AG10803 (cell line): ENCODE results near the gene MEST.
"Not testable (repeated sequence)": the region's sequence is repeated elsewhere in the genome, so short reads cannot be mapped to it uniquely, and the experiment has no call there.

ENCODE experiments used
- DNase-seq: peaks from one replicate; pipeline ENCODE4 v3.0.0; 2010; ENCODE audit warnings: low read depth
- H3K4me3 ChIP-seq: 2 replicates; pipeline ENCODE4 v1.5.1; 2011; ENCODE audit warnings: mild to moderate bottlenecking, low read length, control low read depth
- CTCF ChIP-seq: conservative IDR thresholded peaks from 2 replicates; pipeline ENCODE4 v1.5.1; 2011; ENCODE audit warnings: mild to moderate bottlenecking, low read length, control low read depth, inconsistent platforms

MEST gene

GRCh38 chr7:130529417-130529816 lies 37.5 kb downstream of the MEST start:
- TF ChIP-seq CTCF = no peak
- DNase-seq = peak; percentile 22
- no peak overlapping the region for H3K4me3 ChIP-seq

GRCh38 chr7:130537894-130538293 lies 46.0 kb downstream of the MEST start:
- DNase-seq, H3K4me3 ChIP-seq: not testable (repeated sequence)

GRCh38 chr7:130541287-130541686 lies 49.4 kb downstream of the MEST start:
- DNase-seq, H3K4me3 ChIP-seq: not testable (repeated sequence)

GRCh38 chr7:130542297-130542696 lies 50.4 kb downstream of the MEST start:
- not testable (repeated sequence) for DNase-seq, H3K4me3 ChIP-seq

GRCh38 chr7:130543487-130544010 lies 51.7 kb downstream of the MEST start:
- H3K4me3 ChIP-seq = no peak overlapping the region
- no peak for DNase-seq
- TF ChIP-seq CTCF = no peak

- H3K4me3 ChIP-seq = no peak overlapping the region
- no peak for TF ChIP-seq CTCF
- no peak for DNase-seq
Measured at GRCh38 chr7:130544356-130544755, 52.5 kb downstream of the MEST start.

GRCh38 chr7:130553398-130554029 lies 61.6 kb downstream of the MEST start:
- no peak for DNase-seq
- H3K4me3 ChIP-seq = no peak overlapping the region
- TF ChIP-seq CTCF = no peak

GRCh38 chr7:130554481-130554880 lies 62.6 kb downstream of the MEST start:
- TF ChIP-seq CTCF = no peak
- DNase-seq = no peak
- H3K4me3 ChIP-seq = no peak overlapping the region
